ENCODE data around the gene COL6A5. TPM values are rescaled to one million over a fixed set of nuclear protein-coding genes. Genes with fewer than 3 reads are reported as not detected.

The COL6A5 gene
- total RNA-seq, 1 experiment from 2014 or later = not detected

GRCh38 chr3:130412991-130413560 lies 67.6 kb downstream of the COL6A5 start:
- Mint-ChIP-seq H3K9me3 (ENCODE audit: unreplicated experiment) (peaks cover 9% of the 10 kb centered on the region), H3K27ac (ENCODE audit: unreplicated experiment) (no peak overlapping the region), H3K4me3 (ENCODE audit: unreplicated experiment) (no peak overlapping the region), H3K27me3 (ENCODE audit: insufficient read depth, unreplicated experiment) (no peaks in the 10 kb centered on the region), H3K36me3 (ENCODE audit: insufficient read depth, unreplicated experiment) (peaks cover 5% of the 10 kb centered on the region), H3K4me1 (ENCODE audit: low read depth, unreplicated experiment) (no peaks in the 10 kb centered on the region)
- ChIA-PET CTCF (no interaction called here), POLR2A (no interaction called here)
- Histone ChIP-seq H3K9me3 (peaks cover 6% of the 10 kb centered on the region; the same call in 1 of the 2 replicates), H3K27me3 (replicated peaks; ENCODE audit: control insufficient read depth, insufficient read depth, low read length) (no peaks in the 10 kb centered on the region), H3K4me3 (ENCODE audit: low read depth, low read length) (no peak overlapping the region), H3K4me1 (no peaks in the 10 kb centered on the region), H3K36me3 (ENCODE audit: control insufficient read depth, insufficient read depth, low read length) (no peaks in the 10 kb centered on the region)
- BruUV-seq (replicated peaks) = no TSS peak
- no peak for TF ChIP-seq CTCF (IDR thresholded peaks at IDR 0.05; ENCODE audit: insufficient read depth in 1 of 2, low read depth in 1 of 2, low read length in 1 of 2, severe bottlenecking in 1 of 2, unreplicated experiment in 1 of 2)
- intact Hi-C loops (cut with micrococcal nuclease; ENCODE audit: unreplicated experiment) = no loop called here
- no peak for DNase-seq

DNA sequence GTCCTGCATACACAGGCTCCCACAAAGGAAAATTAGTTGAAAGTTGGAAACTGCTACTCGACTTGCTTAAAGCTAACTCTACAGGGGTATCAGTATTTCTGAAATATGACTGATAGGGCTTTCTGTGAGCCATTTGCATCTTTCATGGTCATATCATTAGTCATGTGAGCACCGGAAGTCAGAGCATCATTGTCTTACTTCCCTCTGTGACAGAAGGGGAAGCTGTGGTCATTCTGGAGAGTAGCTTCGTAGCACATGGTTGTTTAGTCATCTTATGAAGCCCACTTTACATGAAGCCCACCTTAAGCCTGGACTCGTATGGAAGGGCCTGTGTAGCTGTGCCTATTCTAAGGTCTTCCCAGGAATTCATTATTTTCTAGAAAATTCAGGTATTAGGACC lies 69.0 kb downstream of the COL6A5 start:
- H3K36me3 ChIP-seq (ENCODE audit: control insufficient read depth, insufficient read depth, low read length) = no peaks in the 10 kb centered on the region
- no peak overlapping the region for H3K4me3 ChIP-seq (ENCODE audit: low read depth, low read length)
- no peaks in the 10 kb centered on the region for H3K9me3 ChIP-seq
- Mint-ChIP-seq H3K27me3 (ENCODE audit: insufficient read depth, unreplicated experiment) (peaks cover 4% of the 10 kb centered on the region), H3K27ac (ENCODE audit: unreplicated experiment) (no peak overlapping the region), H3K9me3 (ENCODE audit: unreplicated experiment) (peaks cover 8% of the 10 kb centered on the region), H3K4me1 (ENCODE audit: low read depth, unreplicated experiment) (no peaks in the 10 kb centered on the region), H3K36me3 (ENCODE audit: insufficient read depth, unreplicated experiment) (no peaks in the 10 kb centered on the region), H3K4me3 (ENCODE audit: unreplicated experiment) (no peak overlapping the region)
- POLR2A ChIA-PET = no interaction called here
- H3K4me1 ChIP-seq = no peaks in the 10 kb centered on the region
- H3K27me3 ChIP-seq (replicated peaks; ENCODE audit: control insufficient read depth, insufficient read depth, low read length) = no peaks in the 10 kb centered on the region
- TF ChIP-seq CTCF (IDR thresholded peaks at IDR 0.05; ENCODE audit: insufficient read depth in 1 of 2, low read depth in 1 of 2, low read length in 1 of 2, severe bottlenecking in 1 of 2, unreplicated experiment in 1 of 2) = no peak
- CTCF ChIA-PET = no interaction called here
- intact Hi-C loops (cut with micrococcal nuclease; ENCODE audit: unreplicated experiment) = no loop called here
- no peak for DNase-seq
- no TSS peak for BruUV-seq (replicated peaks)

GRCh38 chr3:130420466-130420865 lies 75.0 kb downstream of the COL6A5 start:
- Mint-ChIP-seq H3K4me3 (ENCODE audit: unreplicated experiment) (no peak overlapping the region), H3K27ac (ENCODE audit: unreplicated experiment) (no peak overlapping the region), H3K4me1 (ENCODE audit: low read depth, unreplicated experiment) (no peaks in the 10 kb centered on the region), H3K27me3 (ENCODE audit: insufficient read depth, unreplicated experiment) (peaks cover 4% of the 10 kb centered on the region), H3K9me3 (ENCODE audit: unreplicated experiment) (no peaks in the 10 kb centered on the region), H3K36me3 (ENCODE audit: insufficient read depth, unreplicated experiment) (no peaks in the 10 kb centered on the region)
- no peak for TF ChIP-seq CTCF (IDR thresholded peaks at IDR 0.05; ENCODE audit: insufficient read depth in 1 of 2, low read depth in 1 of 2, low read length in 1 of 2, severe bottlenecking in 1 of 2, unreplicated experiment in 1 of 2)
- ChIA-PET CTCF (no interaction called here), POLR2A (no interaction called here)
- no peak overlapping the region for H3K4me3 ChIP-seq (ENCODE audit: low read depth, low read length)
- no peaks in the 10 kb centered on the region for H3K36me3 ChIP-seq (ENCODE audit: control insufficient read depth, insufficient read depth, low read length)
- no peaks in the 10 kb centered on the region for H3K9me3 ChIP-seq
- BruUV-seq (replicated peaks) = no TSS peak
- DNase-seq = no peak
- H3K27me3 ChIP-seq (replicated peaks; ENCODE audit: control insufficient read depth, insufficient read depth, low read length) = no peaks in the 10 kb centered on the region
- H3K4me1 ChIP-seq = no peaks in the 10 kb centered on the region
- intact Hi-C loops (cut with micrococcal nuclease; ENCODE audit: unreplicated experiment) = no loop called here

Measured in Caco-2 (cell line).